HEK293 (cell line): Measurements from ENCODE around the gene SMARCD1.

Experiments used
- HOXD13 ChIP-seq: sonication (generic); formaldehyde crosslinking; IDR thresholded peaks from 2 replicates; pipeline ENCODE4 v1.8.0; 2022; ENCODE audit warnings: missing genetic modification reagents, borderline replicate concordance
- KLF1 ChIP-seq: fragments of 450-650 bp; formaldehyde crosslinking; IDR thresholded peaks from 2 replicates; pipeline ENCODE4 v1.5.1; 2016; ENCODE audit warnings: missing biosample characterization, missing genetic modification characterization
- KLF16 ChIP-seq: fragments of 450-650 bp; formaldehyde crosslinking; IDR thresholded peaks from 2 replicates; pipeline ENCODE4 v1.5.1; 2017; ENCODE audit warnings: missing biosample characterization, missing genetic modification characterization
- MZF1 ChIP-seq: fragments of 450-650 bp; formaldehyde crosslinking; IDR thresholded peaks from 2 replicates; pipeline ENCODE4 v1.5.1; 2017; ENCODE audit warnings: missing biosample characterization, missing genetic modification characterization, borderline replicate concordance
- PATZ1 ChIP-seq: fragments of 450-650 bp; formaldehyde crosslinking; IDR thresholded peaks from 2 replicates; pipeline ENCODE4 v1.5.1; 2016; ENCODE audit warnings: missing biosample characterization, missing genetic modification characterization
- REST ChIP-seq: fragments of 450-650 bp; formaldehyde crosslinking; IDR thresholded peaks from 2 replicates; pipeline ENCODE4 v1.5.1; 2016; ENCODE audit warnings: missing biosample characterization, missing genetic modification characterization
- SETDB1 ChIP-seq: IDR thresholded peaks from one replicate; pipeline ENCODE4 v1.6.1; 2017; ENCODE audit warnings: mild to moderate bottlenecking, low read length, moderate library complexity, mixed read lengths; ENCODE audit not compliant: insufficient read length
- TRIM28 ChIP-seq: IDR thresholded peaks from 2 replicates; pipeline ENCODE4 v1.6.1; 2011; ENCODE audit warnings: low read length, control low read depth, borderline replicate concordance
- WT1 ChIP-seq: fragments of 450-650 bp; formaldehyde crosslinking; IDR thresholded peaks from 2 replicates; pipeline ENCODE4 v1.5.1; 2016; ENCODE audit warnings: missing biosample characterization, missing genetic modification characterization
- ZBTB17 ChIP-seq: fragments of 450-650 bp; formaldehyde crosslinking; IDR thresholded peaks from 2 replicates; pipeline ENCODE4 v1.5.1; 2016; ENCODE audit warnings: missing biosample characterization, missing genetic modification characterization
- ZBTB21 ChIP-seq: fragments of 450-650 bp; formaldehyde crosslinking; IDR thresholded peaks from 2 replicates; pipeline ENCODE4 v1.5.1; 2017; ENCODE audit warnings: missing biosample characterization, missing genetic modification characterization
- ZBTB26 ChIP-seq: fragments of 450-650 bp; formaldehyde crosslinking; optimal IDR thresholded peaks from 2 replicates; pipeline ENCODE3; 2016; ENCODE audit warnings: missing biosample characterization, mild to moderate bottlenecking, missing genetic modification characterization
- ZBTB7A ChIP-seq: fragments of 450-650 bp; formaldehyde crosslinking; IDR thresholded peaks from 2 replicates; pipeline ENCODE4 v1.5.1; 2016; ENCODE audit warnings: low read depth, missing biosample characterization, missing genetic modification characterization
- ZBTB8A ChIP-seq: fragments of 450-650 bp; formaldehyde crosslinking; IDR thresholded peaks from 2 replicates; pipeline ENCODE4 v1.5.1; 2016; ENCODE audit warnings: missing biosample characterization, missing genetic modification characterization
- ZIC2 ChIP-seq: fragments of 450-650 bp; formaldehyde crosslinking; IDR thresholded peaks from 2 replicates; pipeline ENCODE4 v1.5.1; 2016; ENCODE audit warnings: missing biosample characterization, missing genetic modification characterization
- ZNF175 ChIP-seq: fragments of 450-650 bp; formaldehyde crosslinking; IDR thresholded peaks from 2 replicates; pipeline ENCODE4 v1.5.1; 2016; ENCODE audit warnings: missing biosample characterization, missing genetic modification characterization
- ZNF24 ChIP-seq: fragments of 450-650 bp; formaldehyde crosslinking; IDR thresholded peaks from 2 replicates; pipeline ENCODE4 v1.5.1; 2016; ENCODE audit warnings: missing biosample characterization, missing genetic modification characterization
- ZNF280D ChIP-seq: fragments of 450-650 bp; formaldehyde crosslinking; IDR thresholded peaks from 2 replicates; pipeline ENCODE4 v1.5.1; 2016; ENCODE audit warnings: missing biosample characterization, missing genetic modification characterization
- ZNF416 ChIP-seq: fragments of 450-650 bp; formaldehyde crosslinking; IDR thresholded peaks from 2 replicates; pipeline ENCODE4 v1.5.1; 2016; ENCODE audit warnings: missing biosample characterization, missing genetic modification characterization
- ZNF423 ChIP-seq: fragments of 450-650 bp; formaldehyde crosslinking; IDR thresholded peaks from 2 replicates; pipeline ENCODE4 v1.5.1; 2016; ENCODE audit warnings: missing biosample characterization, missing genetic modification characterization
- ZNF473 ChIP-seq: fragments of 450-650 bp; formaldehyde crosslinking; IDR thresholded peaks from 2 replicates; pipeline ENCODE4 v1.5.1; 2017; ENCODE audit warnings: missing biosample characterization, missing genetic modification characterization
- ZNF513 ChIP-seq: fragments of 450-650 bp; IDR thresholded peaks from 2 replicates; pipeline ENCODE4 v1.5.1; 2018; ENCODE audit warnings: missing biosample characterization, missing genetic modification characterization
- ZNF549 ChIP-seq: fragments of 450-650 bp; IDR thresholded peaks from 2 replicates; pipeline ENCODE4 v1.5.1; 2018; ENCODE audit warnings: missing biosample characterization, missing genetic modification characterization, mild to moderate bottlenecking, inconsistent platforms, moderate library complexity
- ZNF555 ChIP-seq: fragments of 450-650 bp; formaldehyde crosslinking; conservative IDR thresholded peaks from 2 replicates; pipeline ENCODE4 v1.5.1; 2017; ENCODE audit warnings: missing biosample characterization, mild to moderate bottlenecking, missing genetic modification characterization, inconsistent platforms
- ZNF621 ChIP-seq: fragments of 450-650 bp; formaldehyde crosslinking; IDR thresholded peaks from 2 replicates; pipeline ENCODE4 v1.5.1; 2017; ENCODE audit warnings: missing biosample characterization, missing genetic modification characterization
- ZNF626 ChIP-seq: fragments of 450-650 bp; sonication (Bioruptor Pico); formaldehyde crosslinking; IDR thresholded peaks from 2 replicates; pipeline ENCODE4 v1.5.1; 2018; ENCODE audit warnings: missing biosample characterization, missing genetic modification characterization, inconsistent platforms
- ZNF704 ChIP-seq: fragments of 450-650 bp; formaldehyde crosslinking; IDR thresholded peaks from 2 replicates; pipeline ENCODE4 v1.5.1; 2016; ENCODE audit warnings: missing biosample characterization, missing genetic modification characterization
- ZNF76 ChIP-seq: fragments of 450-650 bp; formaldehyde crosslinking; IDR thresholded peaks from 2 replicates; pipeline ENCODE4; 2016; ENCODE audit warnings: low read depth, missing biosample characterization, missing genetic modification characterization, borderline replicate concordance

SMARCD1 gene

GRCh38 chr12:50039151-50039835, 45.8 kb upstream of the SMARCD1 start (continued):
- TF ChIP-seq PATZ1 (tag by site-specific recombination), result no peak
- no peak for TF ChIP-seq ZBTB21
- no peak for TF ChIP-seq ZNF24 (tag by site-specific recombination)
- no peak for TF ChIP-seq ZNF76 (tag by site-specific recombination)
- no peak for TF ChIP-seq ZNF626
- TF ChIP-seq ZBTB8A (tag by site-specific recombination), result no peak
- no peak for TF ChIP-seq MZF1 (tag by site-specific recombination)
- TF ChIP-seq ZNF555 (tag by site-specific recombination), result no peak
- no peak for TF ChIP-seq ZNF704 (tag by site-specific recombination)
- TF ChIP-seq ZIC2 (tag by site-specific recombination), result no peak
- no peak for TF ChIP-seq HOXD13 (CRISPR knock-in tag)
- no peak for TF ChIP-seq REST
- no peak for TF ChIP-seq ZNF473
- no peak for TF ChIP-seq ZNF621
- TF ChIP-seq ZNF280D (tag by site-specific recombination), result no peak
- no peak for TF ChIP-seq WT1 (tag by site-specific recombination)
- TF ChIP-seq KLF1 (tag by site-specific recombination), result no peak
- no peak for TF ChIP-seq KLF16 (tag by site-specific recombination)
- no peak for TF ChIP-seq ZNF423 (tag by site-specific recombination)
- TF ChIP-seq ZBTB7A (tag by site-specific recombination), result no peak
- TF ChIP-seq TRIM28, result no peak
- TF ChIP-seq ZBTB17 (tag by site-specific recombination), result peak; percentile 52
- no peak for TF ChIP-seq ZBTB26
- TF ChIP-seq SETDB1, result no peak
- no peak for TF ChIP-seq ZNF416 (tag by site-specific recombination)
- TF ChIP-seq ZNF175 (tag by site-specific recombination), result no peak
- TF ChIP-seq ZNF513 (tag by site-specific recombination), result no peak
- TF ChIP-seq ZNF549 (tag by site-specific recombination), result no peak
